Activated CD4-positive, alpha-beta memory T cell treated with anti-CD3 and anti-CD28 coated beads for 36 hours (primary cell): ENCODE data around the gene ELL. TPM values are rescaled to one million over a fixed set of nuclear protein-coding genes. Genes with fewer than 3 reads are reported as not detected.
A peak's percentile ranks its signal among the peaks of the same experiment; 100 is the strongest.
"Not testable (repeated sequence)": the region's sequence is repeated elsewhere in the genome, so short reads cannot be mapped to it uniquely, and the experiment has no call there.

Experiments
- CTCF ChIA-PET: fragments of 350-600 bp; sonication (Branson Sonifier 250); formaldehyde crosslinking; loops from one replicate; lab custom pipeline; 2021; ENCODE audit warnings: antibody characterized with exemption, inconsistent platforms; lab: Charles Lee
- POLR2A ChIA-PET: fragments of 350-600 bp; sonication (Branson Sonifier 250); formaldehyde crosslinking; loops from one replicate; lab custom pipeline; 2021; ENCODE audit warnings: antibody characterized with exemption; lab: Charles Lee
- DNase-seq: peaks from one replicate; pipeline ENCODE4 v3.0.0-alpha.2; 2020
- H3K27ac Mint-ChIP-seq: one replicate; pipeline ENCODE4 v1.8.0; 2021; ENCODE audit warnings: mixed read lengths
- H3K27me3 Mint-ChIP-seq: one replicate; pipeline ENCODE4 v1.8.0; 2021; ENCODE audit warnings: mixed read lengths
- H3K36me3 Mint-ChIP-seq: one replicate; pipeline ENCODE4 v1.8.0; 2021; ENCODE audit warnings: mixed read lengths
- H3K4me1 Mint-ChIP-seq: one replicate; pipeline ENCODE4 v1.8.0; 2021; ENCODE audit warnings: low read depth, mixed read lengths
- H3K4me3 Mint-ChIP-seq: one replicate; pipeline ENCODE4 v1.8.0; 2021; ENCODE audit warnings: mild to moderate bottlenecking, mixed read lengths
- H3K9me3 Mint-ChIP-seq: one replicate; pipeline ENCODE4 v1.8.0; 2021; ENCODE audit warnings: mixed read lengths
- intact Hi-C: fragments of 100-400 bp; cut with micrococcal nuclease; formaldehyde crosslinking; loops from one replicate; pipeline ENCODE4 v1.15.1; 2023
- total RNA-seq, 2 experiments: library from RNA; stranded (reverse); gene quantifications; one replicate each; pipeline ENCODE4 v1.2.3, GENCODE V29; 2021

ELL gene
- total RNA-seq, 2 experiments from 2014 or later, result 24.7 to 29.7 TPM

DNA sequence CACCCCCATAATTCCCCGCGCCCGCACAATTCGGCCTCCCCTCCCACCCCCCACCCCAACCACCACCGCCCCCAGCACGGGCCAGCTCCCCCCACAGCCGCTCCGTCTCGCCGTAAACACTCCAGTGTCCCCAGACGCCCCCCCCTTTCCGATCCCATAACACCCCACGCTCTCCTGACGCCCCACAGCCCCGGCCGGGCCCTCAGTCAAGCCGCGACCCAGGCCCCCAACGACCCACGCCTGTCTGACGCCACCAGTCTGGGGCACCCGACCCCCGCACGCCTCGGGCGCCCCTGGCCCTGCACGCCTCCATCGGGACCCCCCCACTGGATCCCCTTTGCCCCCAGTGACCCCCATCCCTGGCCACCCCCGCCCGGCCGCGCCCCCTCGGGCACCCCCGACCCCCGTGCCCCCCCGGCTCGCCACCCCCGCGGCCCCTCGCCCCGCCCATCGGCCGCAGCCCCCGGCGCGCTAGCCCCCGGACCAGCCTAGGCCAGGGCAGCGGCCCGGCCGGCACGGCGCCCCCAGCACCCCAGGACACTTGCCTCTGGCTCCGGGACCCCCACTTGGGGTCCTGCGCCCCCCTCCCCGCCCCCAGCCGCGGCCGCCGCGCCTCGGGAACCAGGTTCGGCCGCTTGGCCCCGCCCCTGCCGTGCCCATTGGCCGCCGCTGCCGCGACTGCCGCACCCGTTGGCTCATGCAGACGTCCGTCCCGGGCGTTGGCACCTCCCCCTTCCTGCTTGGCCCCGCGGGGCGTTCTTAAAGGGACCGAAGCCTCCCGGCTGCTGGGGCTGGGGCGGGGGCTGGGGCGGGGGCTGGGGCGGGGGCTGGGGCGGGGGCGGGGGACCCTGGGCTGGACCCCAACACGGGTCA, 21.3 kb upstream of the ELL start, which contains the start of gene FKBP8:
TSS of gene FKBP8 (minus strand) at position 633 of the 873 bp plus-strand sequence. CDS start 1,603 bp downstream, outside the sequence.
- DNase-seq, result peak; percentile 97
- peak within 1 kb of the TSS; percentile 89 for H3K4me3 Mint-ChIP-seq
- ChIA-PET POLR2A (interaction anchor here (0.6 to 2.7 kb wide), 7 partner anchors 10 to 46 kb away, joined by 3 to 14 read pairs (median 5); partner anchors contain the start of genes ELL, KXD1, REX1BD and UBA52), CTCF (interaction anchor here (0.7 to 1.9 kb wide), 8 partner anchors 11 to 304 kb away, joined by 3 to 22 read pairs (median 4); partner anchors contain the start of genes ELL, KXD1 and REX1BD)
- H3K9me3 Mint-ChIP-seq, result no peaks in the 10 kb centered on the region
- peak within 1 kb of the TSS; percentile 98 for H3K27ac Mint-ChIP-seq
- no peaks in the 10 kb centered on the region for H3K27me3 Mint-ChIP-seq
- peaks cover 12% of the 10 kb centered on the region for H3K36me3 Mint-ChIP-seq
- H3K4me1 Mint-ChIP-seq, result peaks cover 23% of the 10 kb centered on the region
- intact Hi-C loops, result loop anchor here (5.0 kb wide), 2 partner anchors 44 to 101 kb away; partner anchors contain the start of gene REX1BD

DNA sequence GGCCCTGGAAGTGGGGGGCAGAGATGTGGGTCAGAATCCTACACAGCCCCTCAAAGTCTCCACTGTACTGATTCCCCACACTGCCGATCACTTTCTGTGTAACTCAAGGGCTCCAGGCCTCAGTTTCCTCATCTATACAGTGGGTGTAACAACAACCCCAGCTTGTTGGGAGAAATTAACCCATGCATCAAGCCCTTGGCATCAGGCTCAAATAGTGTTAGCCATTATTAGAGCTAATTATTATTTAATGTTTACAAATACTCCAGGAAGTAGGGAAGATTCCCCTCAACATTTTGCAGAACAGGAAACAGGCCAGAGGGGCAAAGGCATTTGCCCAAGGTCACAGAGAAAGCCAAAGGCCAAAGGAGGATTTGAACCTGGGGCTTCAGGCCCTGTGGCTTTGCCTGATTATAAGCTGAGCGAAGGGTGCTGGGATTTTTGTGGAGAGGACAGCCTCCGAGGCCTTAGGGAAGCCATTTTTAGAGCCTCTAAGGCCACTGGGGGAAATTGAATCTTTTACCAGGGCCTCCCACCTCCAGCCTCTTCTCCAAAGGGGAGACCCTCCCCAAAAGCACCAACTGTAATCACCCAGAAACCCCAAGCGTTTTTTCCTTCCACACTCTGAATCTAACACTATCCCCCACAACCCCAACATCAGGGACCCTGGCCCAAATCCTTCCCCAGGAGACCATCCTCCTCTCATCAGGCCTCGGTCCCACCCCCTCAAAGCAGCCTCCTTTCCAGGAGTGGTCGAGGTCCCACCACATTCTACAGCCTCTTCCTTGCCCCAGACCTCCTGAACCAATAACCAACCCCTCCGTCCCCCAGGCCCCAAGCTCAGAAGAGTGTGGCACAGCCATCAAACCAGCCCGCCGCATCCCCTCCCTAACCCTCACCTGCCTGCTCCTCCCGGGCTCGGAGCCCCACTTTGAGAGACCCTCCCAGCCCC, 20.4 kb upstream of the ELL start:
- Mint-ChIP-seq H3K27ac (peak overlapping the region; percentile 84), H3K27me3 (no peaks in the 10 kb centered on the region), H3K9me3 (no peaks in the 10 kb centered on the region), H3K4me1 (peaks cover 23% of the 10 kb centered on the region), H3K4me3 (peak overlapping the region; percentile 88), H3K36me3 (peaks cover 18% of the 10 kb centered on the region)
- intact Hi-C loops, result loop anchor here (5.0 kb wide), 2 partner anchors 45 to 100 kb away; partner anchors contain the start of gene REX1BD
- DNase-seq, result peak; percentile 23
- POLR2A ChIA-PET, result interaction anchor here (0.6 to 2.7 kb wide), 4 partner anchors 11 to 29 kb away, joined by 3 to 14 read pairs (median 3); partner anchors contain the start of genes KXD1 and UBA52
- CTCF ChIA-PET, result interaction anchor here (0.7 to 1.0 kb wide), 2 partner anchors 32 to 47 kb away, joined by 3 read pairs; no protein-coding TSS in a partner anchor

DNA sequence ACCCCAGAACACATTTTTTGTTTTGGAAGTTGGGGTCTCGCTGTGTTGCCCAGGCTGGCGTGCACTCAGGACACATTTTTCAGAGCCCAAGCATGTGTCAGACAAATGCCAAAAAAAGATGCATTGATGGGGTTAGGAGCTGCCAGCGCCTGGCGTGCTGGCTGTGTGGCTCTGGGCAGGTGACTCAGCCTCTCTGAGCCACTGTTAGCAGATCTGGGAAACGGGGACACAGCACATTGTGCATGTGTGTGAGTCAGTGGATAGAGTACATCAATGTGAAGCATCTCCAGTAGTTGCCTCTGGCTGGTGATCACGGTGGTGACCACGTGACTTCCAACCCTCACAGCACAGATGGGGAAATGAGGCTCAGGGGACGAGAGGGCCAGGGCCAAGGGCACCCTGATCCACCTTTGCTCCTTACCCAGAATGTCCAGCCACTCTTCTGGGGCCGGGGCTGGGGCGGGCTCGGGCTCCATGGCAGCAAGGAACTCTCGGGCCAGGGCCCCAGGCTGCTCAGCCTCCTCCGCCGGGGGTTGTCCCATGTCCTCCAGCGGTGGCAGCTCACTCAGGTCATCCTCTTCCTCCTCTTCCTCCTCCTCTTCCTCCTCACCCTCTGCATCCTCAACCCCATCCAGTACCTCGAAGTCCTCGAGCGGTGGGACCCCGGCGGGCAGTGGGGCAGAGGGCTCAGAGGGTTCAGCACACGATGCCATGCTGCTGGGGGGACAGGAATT, 19.6 kb upstream of the ELL start:
- no peaks in the 10 kb centered on the region for H3K9me3 Mint-ChIP-seq
- peaks cover 20% of the 10 kb centered on the region for H3K36me3 Mint-ChIP-seq
- peak; percentile 48 for DNase-seq
- no peak overlapping the region for H3K4me3 Mint-ChIP-seq
- intact Hi-C loops, result loop anchor here (5.0 kb wide), 2 partner anchors 46 to 99 kb away; partner anchors contain the start of gene REX1BD
- peak overlapping the region; percentile 18 for H3K27ac Mint-ChIP-seq
- no peaks in the 10 kb centered on the region for H3K27me3 Mint-ChIP-seq
- ChIA-PET POLR2A (interaction anchor here (0.6 to 1.2 kb wide), 2 partner anchors 10 to 21 kb away, joined by 3 read pairs; no protein-coding TSS in a partner anchor), CTCF (interaction anchor here (0.7 kb wide), 1 partner anchor 32 kb away, joined by 3 read pairs; no protein-coding TSS in a partner anchor)
- peaks cover 23% of the 10 kb centered on the region for H3K4me1 Mint-ChIP-seq

DNA sequence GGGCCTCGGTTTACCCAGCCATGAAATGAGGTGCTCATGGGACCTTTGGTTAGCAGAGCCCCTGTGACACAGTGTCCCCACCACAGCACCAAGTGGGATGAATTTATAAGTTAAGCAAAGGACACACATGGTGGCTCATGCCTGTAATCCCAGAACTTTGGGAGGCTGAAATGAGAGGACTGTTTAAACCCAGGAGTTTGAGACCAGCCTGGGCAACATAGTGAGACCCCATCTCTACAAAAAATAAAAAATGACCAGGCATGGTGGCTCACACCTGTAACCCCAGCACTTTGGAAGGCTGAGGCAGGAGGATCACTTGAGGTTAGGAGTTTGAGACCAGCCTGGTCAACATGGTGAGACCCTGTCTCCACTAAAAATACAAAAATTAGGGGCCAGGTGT, 18.3 kb upstream of the ELL start:
- Mint-ChIP-seq H3K36me3 (peaks cover 22% of the 10 kb centered on the region), H3K4me1 (peaks cover 23% of the 10 kb centered on the region)
- POLR2A ChIA-PET, result interaction anchor here (0.8 kb wide), 1 partner anchor 35 kb away, joined by 4 read pairs; no protein-coding TSS in a partner anchor
- H3K4me3 Mint-ChIP-seq, H3K9me3 Mint-ChIP-seq, CTCF ChIA-PET, DNase-seq, H3K27me3 Mint-ChIP-seq, H3K27ac Mint-ChIP-seq: not testable (repeated sequence)
- intact Hi-C loops, result loop anchor here (5.0 kb wide), 2 partner anchors 47 to 98 kb away; partner anchors contain the start of gene REX1BD

DNA sequence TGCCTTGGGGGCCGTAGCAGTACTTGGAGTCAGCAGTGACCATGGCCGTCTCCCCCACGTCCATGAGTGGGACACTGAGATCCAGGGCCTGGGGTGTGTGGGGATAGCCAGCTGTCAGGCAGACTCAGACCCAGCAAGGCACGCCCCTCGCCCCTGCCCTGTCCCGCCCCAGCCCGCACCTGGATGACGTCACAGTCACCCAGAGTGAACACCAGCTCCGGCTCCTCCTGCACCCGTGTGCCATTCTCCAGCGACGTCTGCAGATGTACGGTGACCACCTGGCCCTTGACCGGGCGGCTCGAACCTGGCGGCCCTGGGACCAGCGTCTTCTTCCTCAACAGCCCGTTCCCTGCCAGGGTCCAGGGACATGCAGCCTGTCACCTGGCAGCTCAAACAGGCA, 17.5 kb upstream of the ELL start:
- DNase-seq, result no peak
- intact Hi-C loops, result no loop called here
- CTCF ChIA-PET, result no interaction called here
- no peaks in the 10 kb centered on the region for H3K27me3 Mint-ChIP-seq
- no peak overlapping the region for H3K4me3 Mint-ChIP-seq
- H3K4me1 Mint-ChIP-seq, result peaks cover 20% of the 10 kb centered on the region
- POLR2A ChIA-PET, result interaction anchor here (1.2 kb wide), 1 partner anchor 18 kb away, joined by 3 read pairs; the partner anchor contains the start of gene KXD1
- peaks cover 24% of the 10 kb centered on the region for H3K36me3 Mint-ChIP-seq
- no peaks in the 10 kb centered on the region for H3K9me3 Mint-ChIP-seq
- no peak overlapping the region for H3K27ac Mint-ChIP-seq

DNA sequence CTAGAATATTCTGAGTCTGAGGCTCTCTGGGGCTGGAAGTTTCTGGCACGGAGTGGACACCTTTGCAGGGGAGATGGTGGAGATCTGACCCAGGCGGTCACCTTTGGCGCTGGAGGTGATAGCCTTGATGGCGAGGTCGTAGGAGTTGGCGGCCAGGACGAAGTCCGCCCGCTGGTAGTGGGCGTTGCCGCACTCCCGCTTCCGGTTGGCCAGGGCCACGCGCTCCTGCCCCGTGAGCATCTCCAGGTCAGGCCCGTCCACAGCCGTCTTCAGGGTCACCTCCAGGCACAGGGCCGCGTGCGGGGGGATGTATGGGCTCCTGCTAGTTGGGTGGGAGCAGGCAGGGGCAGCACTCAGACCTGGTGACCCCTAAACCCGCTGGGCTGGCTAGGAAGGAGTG, 16.2 kb upstream of the ELL start:
- CTCF ChIA-PET, result no interaction called here
- POLR2A ChIA-PET, result no interaction called here
- Mint-ChIP-seq H3K27me3 (no peaks in the 10 kb centered on the region), H3K4me1 (peaks cover 15% of the 10 kb centered on the region), H3K9me3 (no peaks in the 10 kb centered on the region), H3K27ac (no peak overlapping the region), H3K4me3 (no peak overlapping the region), H3K36me3 (peaks cover 25% of the 10 kb centered on the region)
- intact Hi-C loops, result no loop called here
- no peak for DNase-seq

DNA sequence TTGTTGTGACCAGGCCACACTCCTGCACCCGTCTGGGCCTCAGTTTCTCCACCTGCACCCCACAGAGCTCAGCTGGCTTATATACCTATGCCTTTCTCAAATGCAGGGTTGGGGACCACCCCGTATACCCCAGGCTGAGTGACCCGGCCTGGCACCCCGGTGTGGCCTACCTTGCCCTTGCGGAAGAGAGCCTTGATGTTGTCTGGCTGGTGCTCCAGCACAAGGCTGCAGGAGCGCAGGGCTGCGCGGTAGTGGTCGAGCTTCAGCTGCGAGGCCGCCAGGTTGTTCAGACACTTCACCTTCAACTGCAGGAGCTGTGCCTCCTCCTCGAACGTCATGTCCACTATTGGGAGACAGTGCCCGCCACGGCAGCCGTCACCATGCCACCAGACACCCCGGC, 15.6 kb upstream of the ELL start:
- ChIA-PET POLR2A (no interaction called here), CTCF (no interaction called here)

DNA sequence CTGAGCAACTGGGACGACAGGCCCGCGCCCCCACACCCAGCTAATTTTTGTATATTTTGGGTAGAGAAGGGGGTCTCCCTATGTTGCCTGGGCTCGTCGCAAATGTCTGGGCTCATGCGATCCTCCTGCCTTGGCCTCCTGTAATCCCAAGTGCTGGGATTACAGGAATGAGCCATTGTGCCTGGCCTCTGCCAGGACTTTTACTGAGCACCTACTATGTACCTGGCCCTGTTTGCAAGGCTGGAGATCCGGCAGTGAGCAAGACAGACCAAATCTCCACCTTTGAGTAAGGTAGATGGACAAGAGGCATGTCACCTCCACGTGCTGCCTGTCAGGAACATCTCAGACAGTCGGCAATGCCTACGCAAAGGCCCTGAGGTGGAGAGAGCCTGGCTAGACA, 14.6 kb upstream of the ELL start:
- ChIA-PET CTCF (no interaction called here), POLR2A (no interaction called here)
- H3K4me3 Mint-ChIP-seq, result no peak overlapping the region
- peaks cover 30% of the 10 kb centered on the region for H3K36me3 Mint-ChIP-seq
- no peak for DNase-seq
- no peaks in the 10 kb centered on the region for H3K27me3 Mint-ChIP-seq
- intact Hi-C loops, result no loop called here
- no peak overlapping the region for H3K27ac Mint-ChIP-seq
- H3K9me3 Mint-ChIP-seq, result no peaks in the 10 kb centered on the region
- H3K4me1 Mint-ChIP-seq, result peaks cover 5% of the 10 kb centered on the region

More for the DNA sequence above, 15.6 kb upstream of the ELL start:
- DNase-seq, result no peak
- Mint-ChIP-seq H3K9me3 (no peaks in the 10 kb centered on the region), H3K4me1 (peaks cover 13% of the 10 kb centered on the region), H3K4me3 (no peak overlapping the region), H3K27me3 (no peaks in the 10 kb centered on the region), H3K27ac (no peak overlapping the region), H3K36me3 (peaks cover 29% of the 10 kb centered on the region)
- intact Hi-C loops, result no loop called here

DNA sequence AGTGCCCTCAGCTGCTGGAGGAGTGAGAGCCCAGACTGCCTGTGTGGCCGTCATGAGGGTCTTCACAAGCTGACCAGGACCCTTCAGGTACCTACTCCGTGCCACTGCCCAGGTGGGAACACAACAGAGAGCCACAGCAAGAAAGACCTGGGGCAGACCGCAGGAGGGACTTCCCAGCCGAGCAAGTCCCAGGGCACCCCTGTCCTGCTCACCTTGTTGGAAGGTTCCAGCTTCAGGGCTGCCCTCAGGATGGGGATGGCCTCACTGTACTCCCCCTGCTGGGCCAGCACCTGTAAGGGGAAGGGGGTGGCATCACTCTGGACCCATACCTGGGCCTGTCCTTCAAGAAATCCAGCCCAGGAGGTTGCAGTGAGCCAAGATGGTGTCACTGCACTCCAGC, 11.2 kb upstream of the ELL start:
- ChIA-PET CTCF (no interaction called here), POLR2A (interaction anchor here (0.6 kb wide), 1 partner anchor 295 kb away, joined by 3 read pairs; no protein-coding TSS in a partner anchor)
- no peaks in the 10 kb centered on the region for H3K9me3 Mint-ChIP-seq
- H3K27ac Mint-ChIP-seq, result no peak overlapping the region
- H3K36me3 Mint-ChIP-seq, result peaks cover 24% of the 10 kb centered on the region
- H3K4me3 Mint-ChIP-seq, result no peak overlapping the region
- H3K27me3 Mint-ChIP-seq, result no peaks in the 10 kb centered on the region
- no peaks in the 10 kb centered on the region for H3K4me1 Mint-ChIP-seq
- intact Hi-C loops, result no loop called here
- DNase-seq, result no peak

DNA sequence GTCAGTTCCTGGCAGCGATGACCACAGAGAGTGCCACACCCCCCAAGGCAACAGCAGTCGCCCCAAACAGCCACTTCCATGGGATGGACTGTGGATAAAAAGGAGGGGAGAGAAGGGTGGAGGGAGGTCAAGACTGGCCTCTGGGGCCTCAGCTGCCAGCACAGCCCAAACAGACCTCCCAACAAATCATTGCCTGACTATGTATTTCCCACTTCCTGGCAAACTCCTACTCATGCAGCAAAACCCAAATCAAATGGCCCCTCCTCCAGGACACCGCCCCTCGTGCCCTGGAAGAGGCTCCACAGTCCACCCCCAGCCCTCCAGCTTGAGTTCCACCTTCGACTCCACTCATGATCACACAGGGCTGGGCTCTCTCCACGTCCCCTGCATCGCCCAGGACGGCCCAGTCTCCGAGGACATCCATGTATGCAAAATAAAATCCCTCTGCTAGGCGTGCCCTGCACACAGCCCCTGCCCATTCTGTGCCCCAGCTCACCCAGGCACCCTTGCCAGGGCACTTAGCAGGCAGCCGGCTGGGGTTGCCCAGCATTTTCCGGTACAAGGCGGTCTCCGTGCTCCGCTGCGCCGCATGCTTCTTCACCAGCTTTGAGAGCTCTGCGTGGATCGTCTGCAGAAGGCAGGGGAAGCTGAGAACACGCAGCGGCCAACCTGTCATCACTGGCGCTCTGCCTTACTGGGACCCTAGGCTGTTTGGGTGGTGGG, 10.5 kb upstream of the ELL start:
- Mint-ChIP-seq H3K36me3 (peaks cover 18% of the 10 kb centered on the region), H3K4me1 (no peaks in the 10 kb centered on the region), H3K9me3 (no peaks in the 10 kb centered on the region), H3K27ac (no peak overlapping the region), H3K4me3 (no peak overlapping the region), H3K27me3 (no peaks in the 10 kb centered on the region)
- POLR2A ChIA-PET, result no interaction called here
- intact Hi-C loops, result no loop called here
- CTCF ChIA-PET, result no interaction called here
- DNase-seq, result no peak
